ENCODE results near the gene DEDD2. TPM values are rescaled to one million over a fixed set of nuclear protein-coding genes. Genes with fewer than 3 reads are reported as not detected.

The DEDD2 gene
- total RNA-seq, 1 donor from 2014 or later = 35.0 TPM

Other genes starting within 250 kb of the DEDD2 start
- 0.60 TPM for gene ATP1A3, start 223.4 kb downstream of the DEDD2 start, total RNA-seq
- 9.8 TPM for gene GRIK5, start 147.5 kb downstream of the DEDD2 start, total RNA-seq
- gene ZNF574, start 141.5 kb downstream of the DEDD2 start, total RNA-seq = 17.1 TPM
- gene POU2F2, start 85.2 kb downstream of the DEDD2 start, total RNA-seq = 4.3 TPM
- gene ZNF526, start 2.6 kb upstream of the DEDD2 start, total RNA-seq = 12.1 TPM
- gene GSK3A, start 24.9 kb upstream of the DEDD2 start, total RNA-seq = 49.8 TPM
- 68.3 TPM for gene ERF, start 37.5 kb upstream of the DEDD2 start, total RNA-seq
- gene CIC, start 51.6 kb upstream of the DEDD2 start, total RNA-seq = 93.4 TPM
- 0.75 TPM for gene PRR19, start 84.5 kb upstream of the DEDD2 start, total RNA-seq
- gene PAFAH1B3, start 84.9 kb upstream of the DEDD2 start, total RNA-seq = 28.6 TPM
- 0.63 TPM for gene TMEM145, start 95.6 kb upstream of the DEDD2 start, total RNA-seq
- gene MEGF8, start 108.0 kb upstream of the DEDD2 start, total RNA-seq = 32.8 TPM
- gene CNFN, start 172.6 kb upstream of the DEDD2 start, total RNA-seq = 1.9 TPM
- gene LIPE, start 209.7 kb upstream of the DEDD2 start, total RNA-seq = 20.9 TPM
- 2.1 TPM for gene CXCL17, start 225.3 kb upstream of the DEDD2 start, total RNA-seq

Data from mucosa of gallbladder (tissue), 1 donor.